Ammon's horn (tissue), 1 donor: ENCODE data around the gene JPT2.
"Not testable (repeated sequence)": the region's sequence is repeated elsewhere in the genome, so short reads cannot be mapped to it uniquely, and the experiment has no call there.

Experiments
- DNase-seq: peaks from one replicate; pipeline ENCODE4 v3.0.0-alpha.2; 2016; ENCODE audit warnings: low spot score

JPT2 gene

DNA sequence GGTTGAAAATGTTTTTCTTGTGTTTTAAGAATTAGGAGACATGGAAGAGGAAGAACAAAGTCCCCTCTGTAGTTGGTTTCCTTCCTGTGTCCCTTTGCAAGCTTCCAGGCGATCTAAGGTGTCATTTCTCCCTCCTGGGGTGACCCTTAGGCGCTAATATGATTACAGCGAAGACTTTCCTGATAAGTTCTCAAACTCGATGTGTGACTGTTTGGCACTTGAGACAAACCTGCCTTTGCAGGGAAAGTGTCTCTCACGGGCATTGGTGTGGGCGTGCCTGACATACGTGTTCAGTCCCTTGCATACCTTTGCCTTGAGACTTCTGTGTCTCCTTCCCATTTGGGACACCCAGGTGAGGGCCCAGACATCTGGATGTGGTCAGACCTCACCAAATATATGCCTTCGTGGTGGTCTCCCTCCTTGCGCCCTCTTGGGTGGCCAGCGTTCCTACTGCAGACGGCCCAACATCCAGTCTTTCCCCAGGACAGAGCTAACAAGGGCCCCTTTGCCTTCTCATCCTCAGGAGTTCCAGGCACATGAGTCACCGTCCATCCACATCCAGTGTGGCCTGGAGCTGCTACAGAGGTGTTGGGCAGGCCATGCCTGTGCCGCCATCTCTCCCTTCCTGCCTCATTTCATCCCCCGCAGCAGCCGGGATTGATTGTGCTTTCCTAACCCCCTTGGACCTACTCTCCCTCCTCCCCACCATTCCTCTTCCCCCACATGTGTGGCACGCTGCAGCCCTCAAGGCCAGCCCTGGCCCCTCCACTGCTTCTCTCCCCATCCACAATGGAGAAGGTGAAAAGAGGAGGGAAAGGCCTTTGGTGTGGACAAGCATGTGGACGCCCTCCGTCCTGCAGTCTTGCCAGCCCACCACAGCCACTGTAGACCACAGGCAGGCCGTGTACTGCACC, 3.1 kb upstream of the JPT2 start:
- no peak for DNase-seq

DNA sequence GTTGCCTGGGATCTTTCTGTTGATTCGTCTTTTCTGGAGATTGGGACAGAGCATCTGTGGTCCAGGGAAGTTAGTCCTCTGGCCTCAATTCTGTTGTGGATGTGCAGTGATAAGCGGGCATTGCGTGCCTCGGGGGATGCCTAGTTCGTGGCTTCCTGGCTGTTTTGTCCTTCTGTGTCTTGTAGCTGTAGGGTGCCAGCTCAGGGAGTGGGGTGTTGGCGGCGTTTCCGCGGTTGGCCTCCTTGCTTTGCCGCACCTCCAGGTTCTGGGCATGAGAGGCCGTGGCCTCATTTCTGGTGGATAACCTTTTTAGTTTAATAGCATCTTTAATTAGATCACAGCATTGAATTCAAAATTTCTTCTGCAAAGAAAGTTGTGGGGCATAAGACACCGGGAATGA, 1.4 kb upstream of the JPT2 start:
- no peak for DNase-seq

DNA sequence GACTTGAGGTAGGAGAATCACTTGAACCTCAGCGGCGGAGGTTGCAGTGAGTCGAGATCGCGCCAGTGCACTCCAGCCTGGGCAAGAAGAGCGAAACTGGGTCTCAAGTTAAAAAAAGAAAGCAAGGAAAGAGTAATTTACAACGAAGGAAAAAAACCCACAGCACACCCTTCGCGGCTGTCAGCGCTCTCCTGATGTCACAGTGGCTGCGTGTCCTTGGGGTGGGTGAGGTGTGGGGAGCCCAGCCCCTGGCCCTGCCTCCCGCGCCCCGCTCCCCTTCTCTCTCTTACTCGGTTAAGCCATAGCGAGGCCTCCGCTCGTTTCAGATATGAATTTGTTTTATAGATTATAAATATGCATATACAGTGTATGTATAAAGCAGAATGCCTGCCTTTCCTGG, 740 bp upstream of the JPT2 start:
- no peak for DNase-seq

DNA sequence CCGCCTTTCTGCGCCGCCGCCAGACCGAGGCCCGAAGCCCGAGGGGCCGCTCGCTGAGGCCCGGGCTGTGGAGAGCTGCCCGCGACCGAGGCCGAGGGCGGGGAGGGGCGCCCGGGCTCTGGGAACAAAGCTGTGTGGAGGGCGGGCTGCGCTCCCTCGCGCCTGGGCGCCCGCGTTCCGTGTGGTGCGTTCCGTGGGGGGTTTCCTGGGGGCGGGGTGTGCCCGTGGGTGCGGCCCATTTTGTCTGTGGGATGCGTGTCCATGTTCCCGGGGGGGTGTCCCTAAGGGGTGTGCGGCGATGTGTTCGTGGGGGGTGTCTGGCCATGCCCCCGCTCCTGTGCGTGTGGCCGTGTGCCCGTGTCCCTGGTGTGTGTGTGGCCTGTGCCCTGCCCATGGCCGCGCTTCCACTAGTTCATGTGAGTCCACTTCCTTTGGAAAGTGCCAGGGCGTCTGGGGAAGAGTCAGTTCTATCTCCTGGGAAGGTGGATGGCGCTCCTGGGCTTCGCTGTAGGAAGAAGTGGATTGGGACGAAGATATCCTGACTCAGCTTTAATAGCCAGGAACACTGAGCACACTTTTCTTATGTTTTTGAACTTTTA, 520 bp downstream of the JPT2 start:
- peak; percentile 33 for DNase-seq

DNA sequence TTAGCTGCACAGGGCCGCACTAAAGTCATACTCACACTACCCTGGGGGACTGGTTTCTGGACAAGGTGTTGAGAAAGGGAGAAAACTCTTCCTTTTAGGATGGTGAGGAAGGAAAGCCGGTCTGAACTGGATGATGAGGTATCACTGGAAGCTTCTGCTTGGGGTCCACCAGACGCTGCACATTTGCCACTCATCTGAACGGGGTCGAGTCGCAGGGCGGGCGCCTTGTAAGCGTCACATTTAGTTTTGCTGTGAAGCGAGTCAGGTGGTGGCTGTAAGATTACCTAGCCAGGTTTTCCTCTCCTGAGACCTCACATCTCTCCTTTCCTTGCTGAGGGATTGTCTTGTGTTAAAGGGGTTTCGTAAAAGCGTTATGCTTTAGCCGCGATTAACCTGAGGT, 2.3 kb downstream of the JPT2 start:
- no peak for DNase-seq

DNA sequence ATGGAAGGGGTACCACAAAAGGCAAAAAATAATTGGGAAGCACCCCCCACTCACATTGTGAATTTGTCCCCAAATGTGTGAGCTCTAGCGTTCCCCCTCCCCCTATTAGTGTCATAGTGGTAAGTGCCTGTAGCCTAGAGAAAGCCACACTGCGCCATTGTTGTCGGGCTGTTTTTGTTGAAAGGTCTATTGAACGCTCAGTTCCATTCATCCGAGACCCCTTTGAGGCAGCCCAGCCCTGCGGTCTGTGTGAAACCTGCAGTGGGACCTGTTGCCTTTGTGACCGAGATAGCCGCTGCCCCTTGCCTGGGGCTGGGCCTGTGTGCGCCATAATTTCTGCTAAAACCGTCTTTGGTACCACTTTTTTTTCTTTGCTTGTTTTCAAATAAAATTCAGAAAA, 3.0 kb downstream of the JPT2 start:
- no peak for DNase-seq

DNA sequence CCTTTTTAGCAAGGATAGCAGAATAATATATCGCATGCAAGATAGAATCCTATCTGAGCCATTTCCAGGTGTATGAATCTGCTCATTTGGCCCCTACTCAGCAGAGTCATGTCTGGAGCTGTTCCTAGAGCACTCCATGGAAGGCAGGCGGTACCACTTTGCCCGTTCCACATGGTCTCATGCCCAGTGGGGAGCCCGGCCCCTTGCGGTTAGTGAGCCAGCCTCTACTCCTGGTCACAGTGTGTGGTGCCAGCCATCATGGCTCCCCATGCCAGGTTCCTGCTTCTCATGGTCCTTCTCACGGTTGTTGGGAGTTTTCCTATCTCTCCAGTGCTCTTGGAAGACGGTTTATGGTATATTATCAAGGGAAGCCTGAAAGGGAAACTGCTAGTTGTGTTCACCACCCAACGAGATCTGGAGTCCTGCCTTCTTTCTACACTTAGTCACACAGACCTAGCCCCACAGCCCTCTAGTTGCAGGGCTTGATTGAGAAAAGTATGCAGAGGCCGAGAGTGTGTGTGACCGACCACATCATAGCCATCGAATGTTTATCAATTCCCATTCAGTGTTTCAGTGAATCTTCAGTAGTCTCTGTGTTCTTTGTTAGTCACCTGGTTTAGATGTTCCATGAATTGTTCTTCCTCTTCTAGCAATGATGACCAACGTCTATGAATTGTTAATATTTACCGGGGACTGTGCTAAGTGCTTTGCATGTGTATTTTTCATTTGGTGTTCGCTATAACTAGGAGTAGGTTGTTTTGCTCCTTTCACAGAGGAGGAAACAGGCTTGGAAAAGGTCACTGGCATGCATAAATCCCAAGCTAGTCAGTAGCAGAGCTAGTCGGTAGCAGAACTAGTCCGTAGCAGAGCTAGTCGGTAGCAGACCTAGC, 9.6 kb downstream of the JPT2 start:
- DNase-seq: no peak

DNA sequence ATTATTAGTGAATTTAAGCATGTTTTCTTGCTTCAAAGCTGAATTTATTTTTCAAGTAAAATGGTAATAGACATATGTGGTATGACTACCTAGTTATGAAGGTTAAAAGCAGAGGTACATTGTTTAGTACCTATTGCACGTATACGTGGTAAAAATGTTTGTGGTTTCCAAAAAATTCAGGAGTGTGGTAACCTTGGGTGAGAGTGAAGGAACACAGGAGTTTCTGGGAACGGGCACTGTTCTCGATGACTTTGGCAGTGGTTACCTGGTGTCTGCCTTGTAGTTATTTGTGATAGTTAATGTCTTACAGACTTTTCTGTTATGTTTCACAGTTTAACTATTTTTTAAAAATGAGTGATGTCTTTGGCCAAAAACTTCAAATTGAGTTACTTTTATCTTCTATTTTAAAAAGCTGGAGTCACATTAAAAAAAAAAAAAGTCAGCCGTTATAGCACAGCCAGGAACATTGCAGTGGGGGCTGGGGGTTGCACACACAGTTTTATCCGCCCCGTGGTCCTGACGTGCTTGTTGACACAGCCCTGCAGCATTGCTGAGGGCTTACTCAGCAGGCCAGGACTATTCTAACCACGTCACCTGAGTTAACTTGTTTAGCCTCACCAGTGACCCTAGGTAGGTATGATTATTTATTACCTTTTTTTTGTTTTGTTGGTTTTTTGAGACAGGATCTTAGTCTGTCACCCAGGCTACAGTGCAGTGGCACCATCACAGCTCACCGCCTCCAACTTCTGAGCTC, 10.9 kb downstream of the JPT2 start:
- DNase-seq: no peak

DNA sequence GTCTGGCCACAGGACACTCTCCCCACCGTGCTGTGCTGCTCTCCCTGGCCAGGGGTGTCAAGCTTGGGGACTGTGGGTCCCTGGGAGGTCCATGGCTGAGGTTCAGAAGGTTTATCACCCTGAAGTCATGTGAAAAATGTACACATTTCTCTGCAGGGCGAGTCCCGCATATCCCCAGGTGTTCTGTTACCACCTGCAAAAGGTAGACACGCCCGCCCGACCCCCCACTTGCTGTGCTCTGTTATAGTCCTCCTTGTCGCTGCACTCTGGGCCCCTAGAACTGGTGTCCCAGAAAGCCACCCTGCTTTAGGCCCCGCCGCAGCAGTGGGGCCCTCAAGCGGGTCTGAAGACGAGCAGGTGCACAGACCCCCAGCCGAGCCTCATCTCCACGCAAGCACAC, 11.8 kb downstream of the JPT2 start:
- DNase-seq: no peak

DNA sequence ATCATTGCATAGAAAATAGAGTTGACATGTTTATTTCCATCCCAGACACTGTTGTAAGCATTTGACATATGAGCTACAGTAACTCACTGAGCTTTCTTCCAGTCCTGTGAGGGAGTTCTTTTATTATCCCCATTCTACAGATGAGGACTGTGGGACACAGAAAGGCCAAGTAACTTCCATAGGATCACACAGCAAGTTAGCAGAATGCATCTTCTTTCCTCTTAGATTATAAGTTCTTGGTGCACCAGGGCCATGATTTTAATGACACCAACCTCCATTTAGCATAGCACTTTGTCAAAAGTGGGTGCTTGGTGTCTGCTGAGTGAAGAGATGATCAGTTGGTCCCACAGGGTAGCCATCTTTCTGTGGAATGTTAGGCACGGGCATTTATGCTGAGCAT, 12.7 kb downstream of the JPT2 start:
- no peak for DNase-seq

DNA sequence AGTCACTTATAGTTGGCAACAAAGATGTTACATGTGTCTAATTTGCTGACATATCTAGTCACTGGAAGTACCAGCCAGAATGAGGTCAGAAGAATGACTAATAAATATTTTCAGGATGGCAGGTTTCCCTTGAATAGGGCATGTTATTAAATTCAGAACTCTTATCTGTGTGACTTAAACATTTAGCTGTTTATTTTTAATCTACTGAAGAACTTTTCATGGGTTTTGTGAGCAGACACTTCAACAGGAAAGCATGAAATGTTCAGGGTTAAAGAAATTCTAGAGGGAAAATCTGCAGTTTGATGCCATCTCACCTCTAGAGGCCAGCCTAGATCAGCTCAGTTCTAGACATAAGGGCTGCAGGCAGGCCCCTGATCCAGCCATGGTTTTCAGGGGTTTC, 13.2 kb downstream of the JPT2 start:
- DNase-seq: no peak

DNA sequence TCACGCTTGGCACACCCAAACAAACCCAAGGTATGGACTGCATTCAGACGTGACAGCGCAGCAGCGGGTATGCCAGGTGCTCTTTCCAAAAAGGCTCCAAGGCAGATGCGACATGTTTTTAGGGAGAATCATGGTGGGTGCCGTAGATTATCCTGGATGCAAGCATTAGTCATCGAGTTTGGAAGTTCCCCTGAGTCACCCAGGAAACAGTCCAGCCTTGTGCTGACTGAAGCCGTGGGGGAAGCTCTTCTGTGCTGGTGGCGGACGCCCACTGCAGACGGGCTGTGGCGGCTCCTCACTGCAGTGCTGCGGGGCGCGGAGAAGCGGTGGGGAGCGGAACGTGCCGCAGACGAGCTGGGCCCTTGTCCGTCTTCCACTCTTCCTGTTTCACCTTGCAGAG, 13.9 kb downstream of the JPT2 start:
- peak; percentile 66 for DNase-seq

DNA sequence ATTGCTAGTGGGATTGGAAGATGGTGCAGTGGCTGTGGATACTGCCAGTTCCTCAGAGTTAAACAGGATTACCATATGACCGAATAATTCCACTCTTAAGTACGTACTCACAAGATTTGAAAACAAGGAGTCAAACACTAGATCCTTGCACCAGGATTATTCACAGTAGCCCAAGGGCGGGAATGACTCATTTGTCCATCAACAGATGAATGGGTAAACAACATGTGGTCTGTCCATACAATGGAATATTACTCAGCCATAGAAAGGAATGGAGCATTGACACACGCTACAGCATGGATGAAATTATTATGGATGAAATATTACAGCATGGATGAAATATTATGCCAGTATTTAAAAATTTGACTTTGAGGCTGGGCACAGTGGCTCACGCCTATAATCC, 18.8 kb downstream of the JPT2 start:
- DNase-seq: no peak

DNA sequence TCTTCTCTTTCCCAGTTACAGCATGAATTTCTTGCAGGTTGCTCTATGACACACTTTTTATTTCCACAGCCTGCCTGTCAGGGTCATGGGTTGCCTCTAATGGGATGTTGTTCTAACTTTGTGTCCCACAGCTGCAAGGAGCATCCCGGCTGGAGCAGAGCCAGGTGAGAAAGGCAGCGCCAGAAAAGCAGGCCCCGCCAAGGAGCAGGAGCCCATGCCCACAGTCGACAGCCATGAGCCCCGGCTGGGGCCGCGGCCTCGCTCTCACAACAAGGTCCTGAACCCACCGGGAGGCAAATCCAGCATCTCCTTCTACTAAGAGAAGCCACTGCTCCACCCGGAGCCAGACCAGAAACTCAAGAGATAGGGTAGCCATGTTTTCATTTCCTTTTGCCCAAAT, 20.6 kb downstream of the JPT2 start:
- DNase-seq: no peak

DNA sequence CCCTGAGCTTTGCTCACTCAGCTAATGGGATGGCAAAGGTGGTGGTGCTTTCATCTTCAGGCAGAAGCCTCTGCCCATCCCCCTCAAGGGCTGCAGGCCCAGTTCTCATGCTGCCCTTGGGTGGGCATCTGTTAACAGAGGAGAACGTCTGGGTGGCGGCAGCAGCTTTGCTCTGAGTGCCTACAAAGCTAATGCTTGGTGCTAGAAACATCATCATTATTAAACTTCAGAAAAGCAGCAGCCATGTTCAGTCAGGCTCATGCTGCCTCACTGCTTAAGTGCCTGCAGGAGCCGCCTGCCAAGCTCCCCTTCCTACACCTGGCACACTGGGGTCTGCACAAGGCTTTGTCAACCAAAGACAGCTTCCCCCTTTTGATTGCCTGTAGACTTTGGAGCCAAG, 22.2 kb downstream of the JPT2 start:
- no peak for DNase-seq

DNA sequence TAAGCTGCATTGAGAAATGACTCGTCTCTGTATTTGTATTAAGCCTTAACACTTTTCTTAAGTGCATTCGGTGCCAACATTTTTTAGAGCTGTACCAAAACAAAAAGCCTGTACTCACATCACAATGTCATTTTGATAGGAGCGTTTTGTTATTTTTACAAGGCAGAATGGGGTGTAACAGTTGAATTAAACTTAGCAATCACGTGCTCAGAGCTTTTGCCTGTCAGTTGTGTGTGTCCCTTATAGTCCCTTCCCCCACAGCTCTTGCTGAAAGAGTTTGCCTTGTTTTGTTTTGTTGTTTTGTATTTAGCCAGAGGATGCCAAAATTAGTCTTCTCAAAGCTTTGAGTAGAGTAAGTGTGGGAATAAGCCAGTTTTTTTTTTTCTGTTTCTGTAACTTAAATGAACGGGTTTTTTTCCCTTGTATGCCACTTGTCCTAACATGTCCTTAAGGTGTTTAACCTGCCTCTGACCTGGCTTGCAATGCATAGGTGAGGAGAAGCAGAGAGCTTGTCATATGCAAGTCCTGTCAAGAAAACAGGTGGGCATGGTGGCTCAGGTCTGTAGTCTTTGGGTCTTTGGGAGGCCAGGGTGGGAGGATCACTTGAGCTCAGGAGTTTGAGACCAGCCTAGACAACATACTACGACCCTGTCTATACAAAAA, 23.3 kb downstream of the JPT2 start:
- DNase-seq: no peak

DNA sequence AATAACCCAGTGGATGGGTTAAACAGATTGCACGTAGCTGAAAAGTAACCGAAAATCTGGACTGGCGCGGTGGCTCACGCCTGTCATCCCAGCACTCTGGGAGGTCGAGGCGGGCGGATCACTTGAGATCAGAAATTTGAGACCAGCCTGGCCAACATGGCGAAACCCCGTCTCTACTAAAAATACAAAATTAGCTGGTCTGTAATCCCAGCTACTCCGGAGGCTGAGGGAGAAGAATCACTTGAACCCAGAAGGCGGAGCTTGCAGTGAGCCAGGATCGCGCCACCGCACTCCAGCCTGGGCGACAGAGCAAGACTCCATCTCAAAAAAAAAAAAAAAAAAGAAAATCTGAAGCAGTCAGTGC, 27.2 kb downstream of the JPT2 start:
- not testable (repeated sequence) for DNase-seq

DNA sequence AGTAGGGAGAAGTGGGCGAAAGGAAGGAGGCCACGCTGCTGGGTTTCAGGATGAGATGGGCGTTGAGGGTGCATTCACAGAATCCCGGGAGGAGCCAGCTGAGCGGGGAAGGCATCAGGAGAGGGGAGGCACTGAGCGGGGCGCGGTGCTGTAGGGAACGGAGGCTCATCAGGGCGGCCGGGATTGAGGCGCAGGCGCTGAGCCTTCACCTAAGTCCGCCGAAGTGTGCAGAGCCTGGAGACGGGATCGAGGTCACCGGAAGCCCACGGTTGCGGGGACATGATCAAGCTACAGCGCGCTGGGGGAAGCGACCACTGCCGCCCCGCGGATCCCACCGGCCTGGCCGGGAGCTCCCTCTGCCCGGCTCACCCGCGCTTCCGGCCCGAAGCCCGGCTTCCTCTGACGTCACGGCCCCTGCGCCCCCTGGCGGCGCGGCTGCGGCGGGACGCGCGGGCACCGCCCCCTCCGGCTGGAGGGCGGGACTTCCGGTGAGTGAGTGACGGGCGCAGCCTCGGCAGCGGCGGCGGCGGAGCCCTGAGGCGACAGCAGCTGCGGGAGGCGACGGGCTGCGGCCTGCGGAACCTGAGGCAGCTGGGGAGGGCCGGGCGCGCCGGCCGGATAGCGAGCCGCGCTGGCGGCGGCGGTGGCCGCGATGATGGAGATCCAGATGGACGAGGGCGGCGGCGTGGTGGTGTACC, 27.8 kb downstream of the JPT2 start, which contains the start of gene MAPK8IP3:
Gene MAPK8IP3, plus strand, starts transcription at position 508 of the 698 bp plus-strand sequence. Its CDS starts 145 bp downstream, at position 653.
- DNase-seq: peak; percentile 92

DNA sequence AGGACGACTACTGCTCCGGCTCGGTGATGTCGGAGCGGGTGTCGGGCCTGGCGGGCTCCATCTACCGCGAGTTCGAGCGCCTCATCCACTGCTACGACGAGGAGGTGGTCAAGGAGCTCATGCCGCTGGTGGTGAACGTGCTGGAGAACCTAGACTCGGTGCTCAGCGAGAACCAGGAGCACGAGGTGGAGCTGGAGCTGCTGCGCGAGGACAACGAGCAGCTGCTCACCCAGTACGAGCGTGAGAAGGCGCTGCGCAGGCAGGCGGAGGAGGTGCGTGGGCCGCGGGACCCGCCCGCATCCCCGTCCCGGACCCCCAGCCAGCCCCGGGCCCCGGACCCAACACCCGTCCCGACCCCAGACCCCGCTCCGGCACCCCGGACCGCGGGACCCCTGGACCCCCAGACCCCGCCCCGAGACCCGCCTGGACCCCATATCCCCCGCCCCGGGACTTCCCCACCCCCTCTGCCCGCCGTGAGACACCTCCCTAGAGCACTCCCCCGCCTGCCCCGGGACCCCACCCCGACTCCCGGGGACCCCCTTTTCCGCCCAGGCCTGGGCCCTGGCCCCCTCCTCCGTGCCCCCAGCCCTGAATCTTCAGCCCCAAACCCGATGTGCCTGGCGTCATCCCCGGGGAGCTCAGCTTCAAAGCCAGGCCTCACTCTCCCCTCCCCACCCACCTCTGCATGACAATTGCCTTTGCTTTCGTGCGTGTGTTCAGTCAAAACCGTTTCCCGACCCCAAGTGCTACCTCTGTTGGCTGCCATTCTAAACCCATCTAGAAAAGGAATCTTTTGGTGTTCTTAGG, 28.5 kb downstream of the JPT2 start:
- no peak for DNase-seq
